Adipocyte (in vitro differentiated cells): ENCODE measurements around the gene INTS3.

ENCODE experiments used
- DNase-seq: peaks from one replicate; pipeline ENCODE4 v3.0.0-alpha.2; 2015; ENCODE audit warnings: low read depth
- H3K27me3 ChIP-seq: replicated peaks from 2 replicates; pipeline ENCODE4 v1.7.0; 2013; ENCODE audit warnings: mild to moderate bottlenecking, low read length, moderate library complexity; ENCODE audit not compliant: control insufficient read depth, insufficient read depth
- H3K36me3 ChIP-seq: 2 replicates; pipeline ENCODE4 v1.7.0; 2013; ENCODE audit warnings: low read length, mild to moderate bottlenecking, moderate library complexity; ENCODE audit not compliant: control insufficient read depth, insufficient read depth, severe bottlenecking
- H3K4me1 ChIP-seq: 2 replicates; pipeline ENCODE4 v1.7.0; 2013; ENCODE audit warnings: mild to moderate bottlenecking, low read length, moderate library complexity; ENCODE audit not compliant: control insufficient read depth, insufficient read depth
- H3K4me3 ChIP-seq: 2 replicates; pipeline ENCODE4 v1.7.0; 2013; ENCODE audit warnings: mild to moderate bottlenecking, low read length, moderate library complexity
- H3K9ac ChIP-seq: 2 replicates; pipeline ENCODE4 v1.7.0; 2013; ENCODE audit warnings: mild to moderate bottlenecking, low read length, moderate library complexity
- H3K9me3 ChIP-seq: 2 replicates; pipeline ENCODE4 v1.7.0; 2013; ENCODE audit warnings: mild to moderate bottlenecking, low read length, moderate library complexity; ENCODE audit not compliant: control insufficient read depth

Gene INTS3

GRCh38 chr1:153727463-153728304 is at the start of gene INTS3:
Gene INTS3, plus strand, starts transcription at chr1:153728050. Its CDS starts 585 bp downstream, at chr1:153728635.
- Histone ChIP-seq H3K36me3 (no peaks in the 10 kb centered on the region), H3K9me3 (no peaks in the 10 kb centered on the region), H3K27me3 (no peaks in the 10 kb centered on the region), H3K4me1 (peaks cover 49% of the 10 kb centered on the region), H3K4me3 (peak within 1 kb of the TSS; percentile 97), H3K9ac (peak within 1 kb of the TSS; percentile 100)
- peak; percentile 100 for DNase-seq

- DNase-seq = peak; percentile 66
- Histone ChIP-seq H3K9ac (peak within 1 kb of the TSS; percentile 86), H3K4me3 (peak within 1 kb of the TSS; percentile 83), H3K27me3 (no peaks in the 10 kb centered on the region), H3K36me3 (peaks cover 28% of the 10 kb centered on the region), H3K9me3 (no peaks in the 10 kb centered on the region), H3K4me1 (peaks cover 19% of the 10 kb centered on the region)
Observed at GRCh38 chr1:153678519-153679336, 49.1 kb upstream of the INTS3 start, which contains the start of gene NPR1. Gene NPR1, plus strand, starts transcription at chr1:153678688. Its CDS starts 421 bp downstream, at chr1:153679109.

- no peaks in the 10 kb centered on the region for H3K27me3 ChIP-seq
Observed at GRCh38 chr1:153679337-153680119, 48.3 kb upstream of the INTS3 start.

GRCh38 chr1:153680120-153680403 is 47.8 kb upstream of the INTS3 start:
- no peaks in the 10 kb centered on the region for H3K9me3 ChIP-seq
- peaks cover 22% of the 10 kb centered on the region for H3K4me1 ChIP-seq
- H3K36me3 ChIP-seq = peaks cover 37% of the 10 kb centered on the region
- H3K27me3 ChIP-seq = no peaks in the 10 kb centered on the region
- H3K4me3 ChIP-seq = peak overlapping the region; percentile 83
- no peak for DNase-seq
- H3K9ac ChIP-seq = peak overlapping the region; percentile 86

More at GRCh38 chr1:153679337-153680119, 48.3 kb upstream of the INTS3 start:
- Histone ChIP-seq H3K4me1 (peaks cover 22% of the 10 kb centered on the region), H3K36me3 (peaks cover 32% of the 10 kb centered on the region), H3K9ac (peak overlapping the region; percentile 86), H3K9me3 (no peaks in the 10 kb centered on the region), H3K4me3 (peak overlapping the region; percentile 83)
- peak; percentile 31 for DNase-seq

GRCh38 chr1:153682730-153683129 is 45.1 kb upstream of the INTS3 start:
- Histone ChIP-seq H3K9me3 (no peaks in the 10 kb centered on the region), H3K9ac (no peak overlapping the region), H3K4me1 (peaks cover 17% of the 10 kb centered on the region), H3K4me3 (no peak overlapping the region), H3K27me3 (no peaks in the 10 kb centered on the region), H3K36me3 (peaks cover 63% of the 10 kb centered on the region)
- DNase-seq = no peak

- Histone ChIP-seq H3K36me3 (peaks cover 74% of the 10 kb centered on the region), H3K27me3 (no peaks in the 10 kb centered on the region), H3K4me3 (no peak overlapping the region), H3K4me1 (peaks cover 12% of the 10 kb centered on the region), H3K9ac (no peak overlapping the region), H3K9me3 (no peaks in the 10 kb centered on the region)
- DNase-seq = peak; percentile 19
Observed at GRCh38 chr1:153683854-153684253, 44.0 kb upstream of the INTS3 start.

- DNase-seq = no peak
- Histone ChIP-seq H3K4me1 (peaks cover 12% of the 10 kb centered on the region), H3K9ac (no peak overlapping the region), H3K27me3 (no peaks in the 10 kb centered on the region), H3K36me3 (peaks cover 85% of the 10 kb centered on the region), H3K9me3 (no peaks in the 10 kb centered on the region), H3K4me3 (no peak overlapping the region)
Observed at GRCh38 chr1:153684892-153685291, 43.0 kb upstream of the INTS3 start.

- Histone ChIP-seq H3K9ac (no peak overlapping the region), H3K4me1 (peaks cover 7% of the 10 kb centered on the region), H3K27me3 (no peaks in the 10 kb centered on the region), H3K9me3 (no peaks in the 10 kb centered on the region), H3K4me3 (no peak overlapping the region), H3K36me3 (peaks cover 92% of the 10 kb centered on the region)
- no peak for DNase-seq
Observed at GRCh38 chr1:153685544-153686340, 42.1 kb upstream of the INTS3 start.

- Histone ChIP-seq H3K9me3 (no peaks in the 10 kb centered on the region), H3K27me3 (no peaks in the 10 kb centered on the region)
- no peak for DNase-seq
Observed at GRCh38 chr1:153687346-153688125, 40.3 kb upstream of the INTS3 start.

GRCh38 chr1:153688276-153688675 is 39.6 kb upstream of the INTS3 start:
- Histone ChIP-seq H3K27me3 (no peaks in the 10 kb centered on the region), H3K4me1 (peaks cover 13% of the 10 kb centered on the region), H3K9ac (no peak overlapping the region), H3K36me3 (peaks cover 81% of the 10 kb centered on the region), H3K4me3 (no peak overlapping the region), H3K9me3 (no peaks in the 10 kb centered on the region)
- no peak for DNase-seq

More at GRCh38 chr1:153687346-153688125, 40.3 kb upstream of the INTS3 start:
- H3K36me3 ChIP-seq = peaks cover 82% of the 10 kb centered on the region
- no peak overlapping the region for H3K4me3 ChIP-seq
- H3K4me1 ChIP-seq = peaks cover 13% of the 10 kb centered on the region
- no peak overlapping the region for H3K9ac ChIP-seq
